Measurements from ENCODE around the gene CENPS. TPM values are rescaled to one million over a fixed set of nuclear protein-coding genes. Genes with fewer than 3 reads are reported as not detected.

Gene CENPS
- total and polyA plus RNA-seq, 2 experiments from 2014 or later = 8.8 to 21.1 TPM

- Histone ChIP-seq H3K4me2 (peak overlapping the region; percentile 32), H3K36me3 (replicated peaks; ENCODE audit: insufficient read depth, low read depth) (no peaks in the 10 kb centered on the region), H2AFZ (no peak overlapping the region), H3K27ac (peak overlapping the region; percentile 27), H3K79me2 (peaks cover 16% of the 10 kb centered on the region), H3K27me3 (no peaks in the 10 kb centered on the region), H3K9me3 (ENCODE audit: low read depth) (no peaks in the 10 kb centered on the region), H3K4me3 (no peak overlapping the region), H4K20me1 (ENCODE audit: insufficient read depth, poor library complexity, severe bottlenecking) (no peaks in the 10 kb centered on the region), H3K4me1 (ENCODE audit: insufficient read depth) (peaks cover 11% of the 10 kb centered on the region), H3K9me2 (replicated peaks; ENCODE audit: insufficient read depth) (no peaks in the 10 kb centered on the region)
- no peak for DNase-seq (ENCODE audit: low spot score)
- 67% methylated on average over 14 of the region's 14 CpGs for WGBS (ENCODE audit: low lambda C conversion rate, missing lambda C conversion rate)
- TF ChIP-seq EZH2 (IDR thresholded peaks at IDR 0.05; ENCODE audit: borderline replicate concordance) (no peak), EZH2phosphoT487 (IDR thresholded peaks at IDR 0.05; ENCODE audit: low read depth, severe bottlenecking, unreplicated experiment) (no peak), CTCF (IDR thresholded peaks at IDR 0.05; ENCODE audit: poor library complexity) (no peak)
Measured at GRCh38 chr1:10432910-10433700, 2.9 kb downstream of the CENPS start.

DNA sequence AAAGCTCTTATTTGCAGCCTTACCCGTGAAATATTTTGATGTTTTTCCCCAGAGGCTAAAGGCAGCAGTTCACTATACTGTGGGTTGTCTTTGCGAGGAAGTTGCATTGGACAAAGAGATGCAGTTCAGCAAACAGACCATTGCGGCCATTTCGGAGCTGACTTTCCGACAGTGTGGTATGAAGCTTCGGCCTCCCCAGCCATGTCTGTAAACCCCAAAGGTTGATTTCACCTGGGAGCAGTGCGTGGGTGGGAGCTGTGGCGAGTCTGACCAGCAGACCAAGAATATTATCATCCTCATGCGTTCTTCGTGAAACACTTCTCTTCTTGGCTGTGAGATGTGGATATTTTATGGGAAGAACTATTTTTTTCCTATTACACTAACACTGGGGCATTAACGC, 3.6 kb downstream of the CENPS start:
- no peaks in the 10 kb centered on the region for H3K9me3 ChIP-seq (ENCODE audit: low read depth)
- no peak overlapping the region for H3K4me2 ChIP-seq
- no peaks in the 10 kb centered on the region for H4K20me1 ChIP-seq (ENCODE audit: insufficient read depth, poor library complexity, severe bottlenecking)
- H3K4me1 ChIP-seq (ENCODE audit: insufficient read depth) = peaks cover 11% of the 10 kb centered on the region
- H3K4me3 ChIP-seq = no peak overlapping the region
- no peak for TF ChIP-seq CTCF (IDR thresholded peaks at IDR 0.05; ENCODE audit: poor library complexity)
- no peak for TF ChIP-seq EZH2phosphoT487 (IDR thresholded peaks at IDR 0.05; ENCODE audit: low read depth, severe bottlenecking, unreplicated experiment)
- no peak for TF ChIP-seq EZH2 (IDR thresholded peaks at IDR 0.05; ENCODE audit: borderline replicate concordance)
- no peaks in the 10 kb centered on the region for H3K27me3 ChIP-seq
- no peak for DNase-seq (ENCODE audit: low spot score)
- no peaks in the 10 kb centered on the region for H3K36me3 ChIP-seq (replicated peaks; ENCODE audit: insufficient read depth, low read depth)
- H3K27ac ChIP-seq = peak overlapping the region; percentile 27
- H3K79me2 ChIP-seq = peaks cover 16% of the 10 kb centered on the region
- no peak overlapping the region for H2AFZ ChIP-seq
- no peaks in the 10 kb centered on the region for H3K9me2 ChIP-seq (replicated peaks; ENCODE audit: insufficient read depth)
- WGBS (ENCODE audit: low lambda C conversion rate, missing lambda C conversion rate) = 89% methylated on average over 11 of the region's 11 CpGs

DNA sequence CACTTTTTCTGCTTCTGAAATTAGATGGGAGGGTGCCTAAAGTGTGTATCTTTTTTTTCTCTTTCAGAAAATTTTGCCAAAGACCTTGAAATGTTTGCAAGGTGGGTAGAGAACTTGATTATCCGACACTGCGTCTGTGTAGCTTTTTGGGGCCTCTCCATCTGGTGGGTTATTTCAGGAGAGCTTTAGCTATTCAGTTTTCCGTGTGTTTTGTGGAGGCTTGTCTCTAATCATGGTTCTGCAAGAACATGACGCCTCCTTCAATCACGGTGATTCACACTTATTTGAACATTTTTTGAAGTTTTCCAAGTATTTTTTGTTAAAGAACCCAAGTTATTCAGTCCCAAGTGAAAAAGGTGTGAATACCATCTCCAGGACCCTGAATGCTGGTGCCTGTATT, 4.4 kb downstream of the CENPS start:
- Histone ChIP-seq H3K36me3 (replicated peaks; ENCODE audit: insufficient read depth, low read depth) (no peaks in the 10 kb centered on the region), H4K20me1 (ENCODE audit: insufficient read depth, poor library complexity, severe bottlenecking) (no peaks in the 10 kb centered on the region)
- DNase-seq (ENCODE audit: low spot score) = no peak

More for the DNA sequence above, 4.4 kb downstream of the CENPS start:
- H3K27ac ChIP-seq = no peak overlapping the region
- H3K4me1 ChIP-seq (ENCODE audit: insufficient read depth) = peaks cover 11% of the 10 kb centered on the region
- WGBS (ENCODE audit: low lambda C conversion rate, missing lambda C conversion rate) = 86% methylated on average over 5 of the region's 5 CpGs
- H3K4me2 ChIP-seq = no peak overlapping the region
- H3K79me2 ChIP-seq = peaks cover 16% of the 10 kb centered on the region
- H3K27me3 ChIP-seq = no peaks in the 10 kb centered on the region
- no peaks in the 10 kb centered on the region for H3K9me2 ChIP-seq (replicated peaks; ENCODE audit: insufficient read depth)
- no peak overlapping the region for H2AFZ ChIP-seq
- TF ChIP-seq EZH2phosphoT487 (IDR thresholded peaks at IDR 0.05; ENCODE audit: low read depth, severe bottlenecking, unreplicated experiment) = no peak
- TF ChIP-seq EZH2 (IDR thresholded peaks at IDR 0.05; ENCODE audit: borderline replicate concordance) = no peak
- TF ChIP-seq CTCF (IDR thresholded peaks at IDR 0.05; ENCODE audit: poor library complexity) = no peak
- no peaks in the 10 kb centered on the region for H3K9me3 ChIP-seq (ENCODE audit: low read depth)
- H3K4me3 ChIP-seq = no peak overlapping the region

All from hepatocyte (in vitro differentiated cells).